ENCODE data around the gene SLC10A7. TPM values are rescaled to one million over a fixed set of nuclear protein-coding genes. Genes with fewer than 3 reads are reported as not detected.

The SLC10A7 gene
- total RNA-seq, 4 donors from 2014 or later = 10.1 to 24.5 (median 11.7) TPM

GRCh38 chr4:146437778-146438177 lies 84.0 kb downstream of the SLC10A7 start:
- H3K27me3 ChIP-seq = no peaks in the 10 kb centered on the region
- H3K36me3 ChIP-seq = no peaks in the 10 kb centered on the region
- DNase-seq (ENCODE audit: low spot score in 2 of 2) = no peak
- WGBS = 51% methylated on average over 2 of the region's 2 CpGs
- no peak overlapping the region for H3K27ac ChIP-seq
- H3K9me3 ChIP-seq = no peaks in the 10 kb centered on the region
- no peak overlapping the region for H3K4me3 ChIP-seq
- H3K4me1 ChIP-seq = no peaks in the 10 kb centered on the region
- TF ChIP-seq CTCF (IDR thresholded peaks at IDR 0.05) = no peak
- no peak for TF ChIP-seq EP300 (IDR thresholded peaks at IDR 0.05)
- TF ChIP-seq POLR2AphosphoS5 (IDR thresholded peaks at IDR 0.05) = no peak
- TF ChIP-seq POLR2A (IDR thresholded peaks at IDR 0.05) = no peak

GRCh38 chr4:146436423-146437162 lies 85.1 kb downstream of the SLC10A7 start:
- Histone ChIP-seq H3K9me3 (no peaks in the 10 kb centered on the region), H3K4me1 (no peaks in the 10 kb centered on the region), H3K4me3 (no peak overlapping the region), H3K27ac (no peak overlapping the region), H3K36me3 (no peaks in the 10 kb centered on the region), H3K27me3 (no peaks in the 10 kb centered on the region)
- 84% methylated on average over 4 of the region's 4 CpGs for WGBS
- no peak for DNase-seq (ENCODE audit: low spot score in 2 of 2)
- TF ChIP-seq POLR2A (IDR thresholded peaks at IDR 0.05) = no peak
- no peak for TF ChIP-seq EP300 (IDR thresholded peaks at IDR 0.05)
- TF ChIP-seq CTCF (IDR thresholded peaks at IDR 0.05) = no peak
- TF ChIP-seq POLR2AphosphoS5 (IDR thresholded peaks at IDR 0.05) = no peak

- Histone ChIP-seq H3K36me3 (no peaks in the 10 kb centered on the region), H3K27ac (no peak overlapping the region), H3K27me3 (no peaks in the 10 kb centered on the region), H3K4me1 (no peaks in the 10 kb centered on the region), H3K9me3 (no peaks in the 10 kb centered on the region), H3K4me3 (no peak overlapping the region)
- no peak for TF ChIP-seq EP300 (IDR thresholded peaks at IDR 0.05)
- no peak for TF ChIP-seq CTCF (IDR thresholded peaks at IDR 0.05)
- no peak for TF ChIP-seq POLR2AphosphoS5 (IDR thresholded peaks at IDR 0.05)
- no peak for TF ChIP-seq POLR2A (IDR thresholded peaks at IDR 0.05)
- no peak for DNase-seq (ENCODE audit: low spot score in 2 of 2)
These were observed 85.8 kb downstream of the SLC10A7 start for GRCh38 chr4:146435962-146436361.

GRCh38 chr4:146432065-146432464 lies 89.7 kb downstream of the SLC10A7 start:
- TF ChIP-seq EP300 (IDR thresholded peaks at IDR 0.05) (no peak), POLR2A (IDR thresholded peaks at IDR 0.05) (no peak), CTCF (IDR thresholded peaks at IDR 0.05) (no peak), POLR2AphosphoS5 (IDR thresholded peaks at IDR 0.05) (no peak)
- no peaks in the 10 kb centered on the region for H3K9me3 ChIP-seq
- H3K27ac ChIP-seq = no peak overlapping the region
- H3K36me3 ChIP-seq = no peaks in the 10 kb centered on the region
- H3K4me1 ChIP-seq = no peaks in the 10 kb centered on the region
- 94% methylated on average over 2 of the region's 2 CpGs for WGBS
- no peak for DNase-seq (ENCODE audit: low spot score in 2 of 2)
- no peaks in the 10 kb centered on the region for H3K27me3 ChIP-seq
- H3K4me3 ChIP-seq = no peak overlapping the region

- Histone ChIP-seq H3K27ac (no peak overlapping the region), H3K4me3 (no peak overlapping the region), H3K36me3 (no peaks in the 10 kb centered on the region), H3K27me3 (no peaks in the 10 kb centered on the region), H3K4me1 (no peaks in the 10 kb centered on the region), H3K9me3 (no peaks in the 10 kb centered on the region)
- DNase-seq (ENCODE audit: low spot score in 2 of 2) = no peak
- TF ChIP-seq POLR2A (IDR thresholded peaks at IDR 0.05) (no peak), POLR2AphosphoS5 (IDR thresholded peaks at IDR 0.05) (no peak), EP300 (IDR thresholded peaks at IDR 0.05) (no peak), CTCF (IDR thresholded peaks at IDR 0.05) (no peak)
- WGBS = 100% methylated on average over 1 of the region's 1 CpG
These were observed 93.4 kb downstream of the SLC10A7 start for GRCh38 chr4:146428298-146428697.
